Measurements from ENCODE around the gene ERMAP. TPM values are rescaled to one million over a fixed set of nuclear protein-coding genes. Genes with fewer than 3 reads are reported as not detected.

The ERMAP gene
- total and polyA plus RNA-seq, 4 experiments from 2014 or later: 2.0 to 8.6 (median 5.3) TPM

GRCh38 chr1:42891465-42892138 lies 74.7 kb downstream of the ERMAP start:
- Mint-ChIP-seq H3K9me3 (peaks cover 0 to 9% (median 0%) of the 10 kb centered on the region in 8 donors), H3K27ac (no peak overlapping the region), H3K4me1 (no peaks in the 10 kb centered on the region), H3K4me3 (no peak overlapping the region), H3K36me3 (no peaks in the 10 kb centered on the region), H3K27me3 (peaks cover 4 to 8% of the 10 kb centered on the region in 2 donors)
- intact Hi-C loops (cut with micrococcal nuclease): no loop called here
- Histone ChIP-seq H3K27ac (ENCODE audit: low read depth, low read length) (no peak overlapping the region), H3K27me3 (ENCODE audit: insufficient read depth, low read length) (no peaks in the 10 kb centered on the region), H3K4me3 (ENCODE audit: low read length in 2 of 2) (no peak overlapping the region), H3K36me3 (ENCODE audit: insufficient read depth, low read length) (no peaks in the 10 kb centered on the region), H3K4me1 (ENCODE audit: insufficient read depth, low read length) (no peaks in the 10 kb centered on the region), H3K9me3 (ENCODE audit: control insufficient read depth in 1 of 2, low read length in 2 of 2) (no peaks in the 10 kb centered on the region)
- no peak for DNase-seq
- CTCF ChIA-PET (ENCODE audit: partially characterized antibody): no interaction called here
- POLR2A ChIA-PET (ENCODE audit: partially characterized antibody): no interaction called here

Other genes starting within 250 kb of the ERMAP start
- 10 to 100 TPM; 40.5 to 42.9 TPM for gene PPIH, start 158.7 kb upstream of the ERMAP start, total RNA-seq
- 10 to 100 TPM; 65.8 to 74.4 TPM for gene PPIH, start 158.7 kb upstream of the ERMAP start, polyA plus RNA-seq
- 100 to 1,000 TPM; 328 TPM for gene YBX1, start 134.7 kb upstream of the ERMAP start, total RNA-seq
- gene YBX1, start 134.7 kb upstream of the ERMAP start, polyA plus RNA-seq: 100 to 1,000 TPM in 1 of 2 donors, 10 to 100 TPM in 1; 69.9 to 107 TPM
- not detected for gene CLDN19, start 76.9 kb upstream of the ERMAP start, total RNA-seq
- not detected for gene CLDN19, start 76.9 kb upstream of the ERMAP start, polyA plus RNA-seq
- gene P3H1, start 50.1 kb upstream of the ERMAP start, total RNA-seq: 10 to 100 TPM; 52.5 to 56.6 TPM
- gene P3H1, start 50.1 kb upstream of the ERMAP start, polyA plus RNA-seq: 10 to 100 TPM in 1 of 2 donors, 1 to 10 TPM in 1; 7.5 to 15.3 TPM
- 10 to 100 TPM; 20.6 to 20.9 TPM for gene C1orf50, start 49.9 kb upstream of the ERMAP start, total RNA-seq
- gene C1orf50, start 49.9 kb upstream of the ERMAP start, polyA plus RNA-seq: 1 to 10 TPM; 2.5 to 8.6 TPM
- gene TMEM269, start 32.1 kb upstream of the ERMAP start, total RNA-seq: under 1 TPM; 0.35 to 0.36 TPM
- gene TMEM269, start 32.1 kb upstream of the ERMAP start, polyA plus RNA-seq: not detected
- 10 to 100 TPM; 20.4 to 23.5 TPM for gene SVBP, start 275 bp downstream of the ERMAP start, total RNA-seq
- 10 to 100 TPM; 38.6 to 48.0 TPM for gene SVBP, start 275 bp downstream of the ERMAP start, polyA plus RNA-seq
- gene ZNF691, start 29.5 kb downstream of the ERMAP start, total RNA-seq: 10 to 100 TPM; 17.3 to 18.8 TPM
- gene ZNF691, start 29.5 kb downstream of the ERMAP start, polyA plus RNA-seq: 1 to 10 TPM; 8.6 to 10.0 TPM
- gene SLC2A1, start 141.7 kb downstream of the ERMAP start, total RNA-seq: 10 to 100 TPM; 57.5 to 58.4 TPM
- 10 to 100 TPM; 22.7 to 29.9 TPM for gene SLC2A1, start 141.7 kb downstream of the ERMAP start, polyA plus RNA-seq